ENCODE results near the gene NUCKS1.

Gene NUCKS1

DNA sequence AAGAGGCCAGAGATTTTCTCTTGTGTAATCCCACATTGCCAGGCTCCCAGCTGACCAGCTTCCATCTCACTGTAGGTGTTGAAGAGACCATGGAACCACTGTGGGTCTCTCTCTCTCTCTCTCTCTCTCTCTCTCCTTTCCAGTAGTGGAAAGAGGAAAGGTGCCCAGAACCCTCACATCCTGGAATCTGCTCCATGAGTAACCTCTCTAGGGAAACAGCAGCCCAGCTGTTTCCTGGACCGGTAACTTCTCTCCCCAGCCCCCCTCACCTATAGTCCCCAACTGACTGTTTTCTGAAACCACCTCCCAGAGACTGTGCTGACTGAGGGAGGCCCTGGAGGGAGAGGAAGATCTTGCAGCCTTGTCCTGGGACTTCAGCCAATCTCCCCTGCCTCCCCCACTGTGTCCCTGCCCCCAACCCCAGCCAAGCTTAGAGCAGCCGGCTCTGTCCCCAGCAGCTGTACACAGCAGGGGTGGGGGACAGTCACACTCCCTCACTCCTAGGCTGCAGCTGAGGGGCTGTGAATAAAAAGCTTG is 49.0 kb downstream of the NUCKS1 start:
- no peak for DNase-seq (ENCODE audit: low spot score)

DNA sequence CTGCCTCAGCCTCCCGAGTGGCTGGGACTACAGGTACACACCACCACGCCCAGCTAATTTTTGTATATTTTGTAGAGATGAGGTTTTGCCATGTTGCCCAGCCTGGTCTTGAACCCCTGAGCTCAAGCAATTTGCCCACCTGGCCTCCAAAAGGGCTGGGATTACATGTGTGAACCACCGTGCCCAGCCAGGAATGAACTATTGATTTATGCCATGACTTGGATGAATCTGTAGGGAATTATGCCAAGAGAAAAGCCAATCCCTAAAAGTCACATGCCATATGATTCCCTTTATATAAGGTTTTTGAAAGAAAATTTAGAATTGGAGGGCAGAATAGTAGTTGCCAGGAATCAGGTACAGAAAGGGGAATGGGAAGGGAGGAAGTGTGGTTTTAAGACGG is 50.6 kb downstream of the NUCKS1 start:
- no peak for DNase-seq (ENCODE audit: low spot score)

DNA sequence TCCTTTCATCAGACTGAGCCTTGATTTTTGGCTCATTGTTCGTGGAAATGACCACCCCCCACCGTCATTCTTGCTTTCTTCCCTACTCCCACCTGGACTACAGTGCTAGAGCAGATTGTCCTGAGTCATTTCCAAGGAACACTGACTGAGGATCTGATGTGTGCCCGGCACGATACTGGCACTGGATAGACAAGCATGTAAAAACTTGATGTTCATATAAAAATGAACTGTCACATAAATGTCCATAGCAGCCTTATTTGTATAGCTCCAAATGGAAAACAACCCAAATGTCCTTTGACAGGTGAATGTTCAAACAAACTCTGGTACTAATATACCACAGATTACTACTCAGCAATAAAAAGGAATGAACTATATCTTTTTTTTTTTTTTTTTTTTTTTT is 51.1 kb downstream of the NUCKS1 start:
- DNase-seq (ENCODE audit: low spot score) = no peak

DNA sequence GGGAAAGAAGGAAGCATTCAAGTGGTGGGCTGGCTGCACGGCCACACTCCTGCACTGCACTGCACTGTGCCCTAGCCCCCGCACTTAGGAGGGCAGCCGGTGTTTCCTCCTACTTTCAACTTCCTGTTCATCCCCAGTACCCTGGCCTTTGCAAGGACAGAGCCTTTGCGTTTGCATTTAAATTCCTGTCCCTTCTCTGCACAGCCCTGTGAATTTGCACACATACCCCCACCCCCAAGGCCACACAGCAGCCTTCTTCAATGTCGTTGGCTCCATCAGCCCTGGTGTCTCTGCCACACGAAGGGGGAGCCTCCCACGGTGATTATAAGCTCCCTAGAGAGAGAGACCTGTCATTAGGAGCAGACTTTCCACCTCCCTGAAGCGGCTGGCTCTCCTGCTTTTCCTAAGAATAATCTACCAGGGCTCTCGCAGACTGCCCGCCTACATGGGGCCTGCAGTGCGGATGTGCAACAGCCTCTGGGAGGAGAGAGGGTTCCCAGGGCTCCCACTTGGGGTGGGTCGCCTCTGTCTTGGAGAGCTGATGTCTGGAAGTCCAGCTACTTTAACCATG is 56.5 kb downstream of the NUCKS1 start:
- no peak for DNase-seq (ENCODE audit: low spot score)

DNA sequence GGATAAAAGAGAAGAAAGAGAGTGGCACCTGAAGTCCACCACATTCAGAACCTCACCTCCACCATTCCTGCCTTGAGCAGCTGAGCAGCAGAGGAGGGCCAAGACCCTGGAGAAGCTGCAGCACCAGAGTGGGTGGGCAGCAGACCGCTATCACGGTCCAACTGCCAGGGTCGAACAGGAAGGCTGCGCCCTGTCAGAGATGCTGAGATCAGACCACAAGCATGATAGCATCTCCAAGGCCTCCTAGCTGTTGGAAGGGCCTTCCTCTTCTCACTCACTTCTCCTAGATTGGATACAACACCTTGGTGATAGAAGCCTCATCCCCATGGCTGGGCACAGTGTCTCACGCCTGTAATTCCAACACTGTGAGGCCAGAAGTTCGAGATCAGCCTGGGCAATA is 57.6 kb downstream of the NUCKS1 start:
- no peak for DNase-seq (ENCODE audit: low spot score)

DNA sequence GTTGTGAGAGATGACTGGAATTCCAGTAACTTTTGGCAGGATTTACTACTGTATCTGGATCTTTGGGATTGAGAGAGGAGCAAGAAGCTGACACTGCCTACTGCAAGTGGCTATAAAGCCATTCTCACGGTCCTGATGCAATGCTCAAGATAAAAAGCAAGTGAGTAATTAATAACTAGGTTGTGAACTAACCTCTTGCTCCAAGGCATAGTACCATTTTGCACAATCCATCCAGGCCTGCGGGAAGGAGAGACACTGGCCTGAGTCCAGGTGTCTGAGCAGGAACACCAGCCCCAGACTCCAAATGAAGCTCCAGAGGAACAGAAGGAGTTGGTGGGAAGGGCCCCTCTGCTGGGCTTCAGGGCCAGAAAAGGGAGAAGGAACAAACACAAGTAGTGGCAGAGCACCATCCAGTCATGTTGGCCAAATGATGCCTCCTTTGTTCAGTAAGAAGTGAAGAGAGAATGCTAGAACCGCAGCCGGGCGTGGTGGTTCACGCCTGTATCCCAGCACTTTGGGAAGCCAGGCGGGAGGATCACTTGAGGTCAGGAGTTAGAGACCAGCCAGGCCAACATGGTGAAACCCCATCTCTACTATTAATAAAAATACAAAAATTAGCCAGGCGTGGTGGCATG is 59.7 kb downstream of the NUCKS1 start:
- no peak for DNase-seq (ENCODE audit: low spot score)

DNA sequence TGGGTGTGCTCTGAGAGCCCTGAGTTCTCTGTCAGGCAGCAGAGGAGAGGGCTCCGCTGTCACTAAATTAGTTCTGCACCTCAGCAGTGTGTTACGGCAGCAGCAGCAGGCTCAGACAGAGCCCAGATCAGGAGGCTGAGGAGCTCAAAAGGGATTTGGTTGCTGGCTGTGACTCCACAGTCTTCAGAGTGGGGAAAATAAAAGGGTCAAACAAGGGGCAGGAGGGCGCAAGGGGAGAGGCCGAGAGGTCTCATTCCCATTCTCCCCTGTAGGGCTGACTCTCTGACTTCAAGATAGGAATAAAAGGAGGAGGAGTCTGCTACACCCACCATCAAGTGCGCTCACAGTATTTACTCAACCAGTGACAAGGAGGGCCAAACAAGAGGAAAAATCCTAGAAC is 60.5 kb downstream of the NUCKS1 start:
- no peak for DNase-seq (ENCODE audit: low spot score)

DNA sequence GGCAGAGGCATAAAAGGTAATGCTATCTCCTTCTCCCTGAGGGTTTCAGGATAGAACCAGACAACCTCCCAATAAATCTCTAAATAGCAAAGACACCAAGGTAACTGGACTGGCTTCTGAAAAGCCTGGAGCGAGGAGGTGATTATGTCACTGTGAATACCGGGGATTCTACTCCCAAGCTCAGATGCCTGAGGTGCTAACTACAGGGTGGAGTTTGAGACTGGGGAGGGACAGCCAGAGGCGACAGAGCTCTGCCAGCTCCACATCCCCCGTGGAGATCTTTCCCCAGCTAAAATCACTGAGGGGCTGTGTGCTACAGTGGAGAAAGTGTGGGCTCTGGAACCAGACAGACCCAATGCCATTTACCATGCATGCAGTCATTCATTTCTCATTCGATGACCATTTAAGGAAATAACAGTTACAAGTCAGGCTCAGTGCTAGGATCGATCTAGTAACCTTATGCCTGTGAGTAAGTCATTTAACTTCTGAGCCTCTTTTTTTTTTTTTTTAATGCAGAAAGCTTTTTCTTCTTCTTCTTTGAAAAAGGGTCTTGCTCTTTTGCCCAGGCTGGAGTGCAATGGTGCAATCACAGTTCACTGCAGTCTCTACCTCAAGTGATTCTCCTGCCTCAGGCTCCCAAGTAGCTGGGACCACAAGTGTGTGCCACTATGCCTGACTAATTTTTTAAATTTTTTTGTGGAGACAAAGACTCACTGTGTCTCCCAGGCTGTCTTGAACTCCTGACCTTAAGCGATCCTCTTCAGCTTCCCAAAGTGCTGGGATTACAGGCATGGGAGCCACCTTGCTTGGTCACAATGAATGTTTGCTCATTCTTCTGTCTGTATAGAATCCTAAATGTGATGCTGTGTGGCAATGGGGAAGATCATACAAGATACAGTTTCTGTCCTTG is 61.6 kb downstream of the NUCKS1 start:
- no peak for DNase-seq (ENCODE audit: low spot score)

DNA sequence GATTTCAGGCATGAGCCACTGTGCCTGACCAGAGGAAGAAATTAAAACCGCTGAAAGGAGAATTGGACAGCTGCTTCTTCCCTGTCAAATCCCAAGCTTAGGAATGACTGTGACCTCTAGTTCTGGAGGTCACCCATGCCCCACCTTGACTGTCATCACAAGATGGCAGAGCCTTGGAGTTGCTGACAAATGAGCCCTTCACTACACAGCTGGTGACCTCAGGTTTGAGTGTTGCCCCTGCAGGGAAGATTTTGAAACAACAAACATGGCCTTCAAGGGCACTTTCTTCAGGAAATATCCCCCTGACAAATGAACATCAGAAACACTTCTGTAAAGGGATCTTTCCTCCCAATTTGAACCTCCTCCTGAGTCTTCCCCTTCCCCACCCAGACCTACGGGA is 62.7 kb downstream of the NUCKS1 start:
- DNase-seq (ENCODE audit: low spot score) = no peak

DNA sequence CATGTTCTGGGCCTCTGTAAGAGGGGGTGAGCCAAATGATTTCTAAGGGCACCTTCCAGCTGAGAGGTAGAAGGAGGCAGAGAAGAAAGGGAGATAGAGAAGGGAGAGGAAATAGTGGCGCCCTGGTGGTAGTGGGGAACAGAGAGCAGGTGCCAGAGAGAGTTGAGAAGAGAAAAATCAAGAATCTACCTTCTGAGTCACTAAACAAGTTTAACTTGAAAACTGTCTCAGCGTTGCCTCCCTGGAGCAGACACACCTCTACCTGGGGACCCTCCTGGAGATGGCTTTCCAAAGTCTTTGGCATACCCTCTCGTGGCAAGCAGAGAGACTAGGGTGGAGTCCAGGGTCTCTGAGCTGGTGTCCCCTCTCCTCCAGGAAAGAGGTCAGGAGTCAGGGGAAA is 68.6 kb downstream of the NUCKS1 start:
- DNase-seq (ENCODE audit: low spot score) = no peak

DNA sequence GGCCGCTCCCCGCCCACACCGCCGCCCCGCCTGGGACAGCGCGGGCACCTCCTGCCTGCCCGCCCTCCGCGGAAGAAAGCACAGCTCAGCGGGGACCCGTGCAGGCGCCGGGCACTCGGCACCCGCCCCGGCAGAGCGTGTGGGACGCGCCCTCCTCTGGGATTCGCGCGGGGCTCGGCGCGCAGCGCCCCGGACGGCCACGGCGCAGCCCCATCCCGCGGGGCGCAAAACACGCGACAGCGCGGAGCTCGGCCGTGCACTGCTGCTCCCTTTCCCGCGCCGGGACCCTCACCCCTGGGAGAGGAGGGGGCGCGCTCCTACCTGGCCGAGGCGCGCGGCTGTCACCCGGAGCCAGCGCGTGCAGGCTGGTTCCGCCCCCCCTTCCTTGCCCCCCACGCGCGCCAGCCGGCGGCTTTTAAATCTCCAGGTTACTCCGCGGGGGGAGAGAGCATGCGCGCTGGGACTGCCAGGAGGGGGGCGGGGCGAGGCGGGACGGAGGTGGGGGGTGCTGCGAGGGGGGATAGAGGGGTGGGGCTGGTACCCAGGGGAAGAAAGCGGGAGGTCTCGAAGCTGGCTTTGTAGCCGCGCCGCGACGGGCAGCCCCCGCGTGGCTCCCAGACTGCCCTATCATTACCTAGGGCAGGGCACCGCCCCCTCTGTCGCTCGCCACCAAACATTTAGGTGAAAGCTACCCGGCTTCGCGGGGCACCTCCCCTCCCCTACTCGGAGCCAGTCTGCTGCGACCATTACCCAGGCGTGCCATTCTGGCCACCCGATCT is 69.7 kb downstream of the NUCKS1 start, which contains the start of gene SLC45A3:
Gene SLC45A3 (minus strand): TSS at position 437 of the 779 bp plus-strand sequence. CDS start 15,853 bp downstream, outside the sequence.
- DNase-seq (ENCODE audit: low spot score) = peak; percentile 77

DNA sequence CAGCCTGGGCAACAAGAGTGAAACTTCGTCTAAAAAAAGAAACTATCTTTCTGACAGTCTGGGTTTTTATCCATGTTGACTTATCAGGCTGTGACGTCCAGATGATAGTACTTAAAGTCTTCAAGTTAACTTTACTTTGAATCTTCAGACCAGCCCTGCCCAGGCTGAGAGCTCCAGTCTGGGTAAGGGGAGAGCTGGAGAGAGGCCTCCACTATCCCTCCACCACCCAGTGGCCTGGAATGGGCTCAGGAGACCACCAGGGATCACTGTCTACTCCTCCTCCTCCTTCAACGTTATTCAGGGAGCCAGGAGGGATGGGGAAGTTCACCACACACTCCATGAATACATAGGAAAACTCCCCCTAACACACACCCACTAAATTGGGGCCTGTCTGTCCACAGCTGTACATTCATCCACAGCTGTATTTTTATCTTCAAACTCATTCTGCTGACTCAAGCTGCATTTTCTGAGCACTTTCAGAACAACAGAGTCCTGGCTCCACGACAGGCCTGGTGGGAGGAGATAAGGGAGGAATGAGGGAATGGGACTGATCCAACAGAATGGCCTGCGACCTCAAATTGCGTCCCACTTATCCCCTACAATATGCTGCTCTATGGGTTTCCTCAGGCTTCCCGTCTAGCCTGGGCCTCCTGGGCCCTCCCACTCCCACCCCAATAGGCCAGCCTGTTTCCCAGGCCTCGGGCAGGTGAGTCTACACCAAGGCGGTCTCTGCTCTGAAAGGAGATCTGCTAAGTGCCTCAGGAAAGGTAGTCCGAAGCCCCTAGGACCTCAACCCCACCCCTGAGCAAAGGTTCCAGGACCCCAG is 71.5 kb downstream of the NUCKS1 start:
- peak; percentile 45 for DNase-seq (ENCODE audit: low spot score)

DNA sequence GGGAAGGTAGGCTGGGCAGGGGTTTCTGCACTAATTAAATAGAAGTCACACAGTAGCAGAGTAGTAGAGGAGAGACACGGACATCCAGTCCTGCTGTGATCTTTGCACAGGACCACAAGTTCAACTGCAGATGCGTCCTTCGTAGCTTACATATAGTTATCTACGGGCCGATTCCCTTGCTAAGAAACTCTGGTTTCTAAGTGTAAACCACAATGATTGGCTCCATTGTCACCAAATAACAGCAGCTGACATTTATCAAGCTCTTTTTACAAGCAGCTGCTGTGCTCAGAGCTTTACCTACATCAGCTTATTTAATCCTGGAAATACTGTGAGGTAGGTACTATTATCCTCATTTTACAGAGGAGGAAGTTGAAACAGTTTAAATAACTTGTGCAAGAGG is 72.8 kb downstream of the NUCKS1 start:
- DNase-seq (ENCODE audit: low spot score) = no peak

DNA sequence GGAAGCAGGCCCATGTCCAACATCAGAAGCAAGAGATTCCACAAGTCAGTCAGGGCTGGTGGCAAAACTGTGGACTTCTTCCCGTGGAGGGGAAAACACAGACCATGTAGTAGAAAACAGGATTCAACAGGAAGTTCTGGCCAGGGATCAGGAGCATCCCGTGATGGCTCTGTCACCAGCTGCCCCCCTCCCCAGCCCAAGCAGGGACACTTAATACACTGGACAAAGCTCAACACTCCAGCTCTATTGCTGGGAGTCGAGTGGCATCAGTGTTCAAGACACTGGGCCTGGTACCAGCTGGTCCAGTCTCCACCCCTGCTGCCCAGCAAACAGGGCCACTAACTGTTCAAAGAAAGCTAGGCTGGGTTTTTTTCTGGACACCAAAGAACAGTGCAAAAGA is 73.4 kb downstream of the NUCKS1 start:
- no peak for DNase-seq (ENCODE audit: low spot score)

DNA sequence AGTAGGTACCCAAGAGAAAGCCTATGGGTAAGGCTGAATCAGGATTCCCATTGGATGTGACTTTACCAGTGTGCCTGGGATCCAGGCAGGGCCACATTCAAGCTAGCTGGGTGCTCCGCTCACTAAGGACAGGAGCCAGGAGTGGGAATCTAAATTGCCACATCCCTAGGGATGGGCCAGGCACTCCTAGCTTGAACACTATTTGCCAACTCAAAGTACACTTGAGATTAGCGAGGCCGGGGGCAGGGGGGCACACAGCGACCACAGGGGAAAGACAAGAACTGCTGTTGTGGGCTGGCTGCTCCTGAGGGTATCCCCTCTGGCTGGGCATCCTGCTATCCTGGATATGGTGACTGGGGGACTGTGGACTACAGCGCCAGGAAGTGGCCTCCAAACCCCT is 74.0 kb downstream of the NUCKS1 start:
- DNase-seq (ENCODE audit: low spot score) = no peak

DNA sequence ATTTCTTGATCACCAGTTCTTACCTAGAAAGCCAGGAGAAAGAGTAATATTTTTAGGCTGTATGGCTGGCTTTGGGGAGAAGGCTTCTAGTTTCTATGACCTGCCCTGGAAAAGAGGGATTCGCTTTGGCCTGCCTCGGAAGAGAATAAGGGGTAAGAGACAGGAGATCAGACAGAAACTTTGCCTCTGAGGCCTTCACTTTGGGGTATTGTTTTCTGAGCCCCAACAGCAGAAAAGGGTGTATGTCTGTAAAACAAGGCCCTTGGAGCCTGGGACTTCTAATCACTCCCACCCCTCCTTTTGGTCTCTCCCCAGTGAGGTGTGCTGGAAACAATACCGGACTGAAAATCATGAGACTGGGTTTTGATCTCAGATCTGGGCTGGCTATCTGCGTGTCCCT is 74.7 kb downstream of the NUCKS1 start:
- no peak for DNase-seq (ENCODE audit: low spot score)

DNA sequence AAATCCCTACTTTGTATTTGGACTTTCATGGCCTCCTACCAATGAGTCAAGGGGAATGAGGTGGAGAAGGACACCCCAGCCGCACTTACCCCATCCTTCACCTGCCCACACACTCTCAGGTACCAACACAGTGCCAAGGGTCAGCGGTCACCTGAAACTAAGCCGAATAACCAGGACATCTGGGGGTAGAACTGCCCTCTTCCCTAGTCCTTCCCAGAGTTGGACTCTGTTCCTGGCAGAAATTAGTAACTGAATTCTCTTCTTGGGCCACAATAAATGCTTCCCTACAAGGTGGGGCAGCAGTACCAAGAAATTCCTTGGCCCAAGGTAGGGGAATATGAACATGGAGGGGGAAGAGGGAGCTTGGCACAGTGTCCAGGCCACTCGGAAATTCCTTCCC is 77.0 kb downstream of the NUCKS1 start:
- DNase-seq (ENCODE audit: low spot score) = no peak

DNA sequence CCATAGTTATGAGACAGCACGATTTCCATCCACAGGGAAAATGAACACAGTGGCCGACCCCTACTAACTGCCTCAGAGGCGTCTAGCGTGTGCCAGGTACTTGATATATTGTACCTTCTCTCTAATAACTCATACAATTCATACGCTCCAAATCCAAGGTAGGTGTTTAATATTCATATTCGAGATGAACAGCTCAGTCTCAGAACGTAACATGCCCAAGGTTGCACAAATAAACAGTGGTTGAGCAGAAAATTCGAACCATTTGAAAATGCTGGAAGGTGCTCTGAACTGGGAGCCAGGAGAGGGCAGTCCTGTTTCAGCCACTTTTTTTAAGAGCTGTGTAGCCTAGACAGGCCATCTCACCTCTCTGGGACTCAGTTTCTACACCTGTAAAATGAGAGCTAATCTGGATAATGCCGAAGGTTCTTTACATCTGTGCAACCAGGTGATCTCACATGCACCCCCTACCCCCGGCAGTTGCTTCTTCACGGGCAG is 77.5 kb downstream of the NUCKS1 start:
- DNase-seq (ENCODE audit: low spot score) = no peak

DNA sequence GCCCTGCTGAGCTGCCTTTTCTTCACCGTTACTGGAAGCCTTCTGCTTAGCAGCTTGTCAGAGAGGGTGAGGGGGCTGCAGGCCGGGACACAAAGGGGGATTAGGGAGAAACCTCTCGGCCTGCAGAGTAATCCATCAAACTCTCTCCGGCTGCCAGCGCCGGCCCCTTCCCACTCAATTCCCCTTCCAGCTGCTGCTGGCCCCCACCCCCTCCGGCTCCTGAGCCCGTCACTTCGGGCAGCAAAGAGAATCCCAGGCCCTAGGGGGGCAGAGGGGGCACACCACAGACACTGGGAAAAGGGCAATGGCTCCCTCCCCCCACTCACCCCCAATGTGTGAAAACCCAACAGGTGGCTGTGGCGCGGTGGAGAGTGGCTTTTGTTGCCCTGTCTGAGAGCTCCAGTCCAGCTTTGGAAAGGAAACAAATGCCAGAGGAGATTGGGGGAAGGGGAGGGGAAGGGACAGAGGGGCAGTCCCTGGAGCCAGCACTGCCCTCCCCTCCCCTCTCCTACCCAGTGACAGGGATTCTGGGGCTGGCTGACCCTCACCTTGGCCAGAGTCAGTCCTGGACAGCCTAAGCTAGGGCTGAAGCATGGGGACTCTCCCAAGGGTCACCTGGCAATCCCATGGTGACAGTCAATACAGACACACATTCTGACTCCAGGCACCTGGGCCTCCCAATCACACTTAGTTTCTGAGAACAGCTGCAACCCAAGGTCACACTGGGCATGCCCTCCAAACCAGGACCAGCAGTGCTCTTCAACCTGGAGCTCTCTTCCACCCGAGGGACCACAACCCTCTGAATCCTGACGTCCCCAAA is 79.2 kb downstream of the NUCKS1 start:
- no peak for DNase-seq (ENCODE audit: low spot score)

DNA sequence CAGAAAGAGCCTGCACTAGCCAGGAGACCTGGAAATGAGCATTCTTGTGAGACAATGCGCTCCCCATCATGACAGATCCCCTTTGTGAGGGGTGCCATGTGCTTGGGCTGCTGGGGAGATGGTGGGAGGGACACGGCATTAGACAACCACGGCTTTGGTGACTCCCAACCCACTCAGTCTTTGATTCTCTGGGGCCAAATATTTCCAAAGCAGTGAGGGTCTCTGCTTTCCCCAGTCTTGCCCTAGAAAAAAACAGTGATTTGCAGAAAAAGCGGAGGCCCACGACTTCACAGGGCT is 79.9 kb downstream of the NUCKS1 start:
- no peak for DNase-seq (ENCODE audit: low spot score)

All from hepatic stellate cell (primary cell).